ENCODE measurements around the gene ENTPD8.

- TF ChIP-seq, protein P1, sequence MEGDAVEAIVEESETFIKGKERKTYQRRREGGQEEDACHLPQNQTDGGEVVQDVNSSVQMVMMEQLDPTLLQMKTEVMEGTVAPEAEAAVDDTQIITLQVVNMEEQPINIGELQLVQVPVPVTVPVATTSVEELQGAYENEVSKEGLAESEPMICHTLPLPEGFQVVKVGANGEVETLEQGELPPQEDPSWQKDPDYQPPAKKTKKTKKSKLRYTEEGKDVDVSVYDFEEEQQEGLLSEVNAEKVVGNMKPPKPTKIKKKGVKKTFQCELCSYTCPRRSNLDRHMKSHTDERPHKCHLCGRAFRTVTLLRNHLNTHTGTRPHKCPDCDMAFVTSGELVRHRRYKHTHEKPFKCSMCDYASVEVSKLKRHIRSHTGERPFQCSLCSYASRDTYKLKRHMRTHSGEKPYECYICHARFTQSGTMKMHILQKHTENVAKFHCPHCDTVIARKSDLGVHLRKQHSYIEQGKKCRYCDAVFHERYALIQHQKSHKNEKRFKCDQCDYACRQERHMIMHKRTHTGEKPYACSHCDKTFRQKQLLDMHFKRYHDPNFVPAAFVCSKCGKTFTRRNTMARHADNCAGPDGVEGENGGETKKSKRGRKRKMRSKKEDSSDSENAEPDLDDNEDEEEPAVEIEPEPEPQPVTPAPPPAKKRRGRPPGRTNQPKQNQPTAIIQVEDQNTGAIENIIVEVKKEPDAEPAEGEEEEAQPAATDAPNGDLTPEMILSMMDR (IDR thresholded peaks at IDR 0.05), result no peak
- no peak for TF ChIP-seq POLR2A (IDR thresholded peaks at IDR 0.05)
These were observed 44.4 kb downstream of the ENTPD8 start for GRCh38 chr9:137396634-137397367.

All from esophagus squamous epithelium (tissue), 4 donors.